Measurements from ENCODE around the gene CXorf49. TPM values are rescaled to one million over a fixed set of nuclear protein-coding genes. Genes with fewer than 3 reads are reported as not detected.

Gene CXorf49
- not detected in 5 replicates for total RNA-seq (2022; extraction: Qiagen RNA extraction)

DNA sequence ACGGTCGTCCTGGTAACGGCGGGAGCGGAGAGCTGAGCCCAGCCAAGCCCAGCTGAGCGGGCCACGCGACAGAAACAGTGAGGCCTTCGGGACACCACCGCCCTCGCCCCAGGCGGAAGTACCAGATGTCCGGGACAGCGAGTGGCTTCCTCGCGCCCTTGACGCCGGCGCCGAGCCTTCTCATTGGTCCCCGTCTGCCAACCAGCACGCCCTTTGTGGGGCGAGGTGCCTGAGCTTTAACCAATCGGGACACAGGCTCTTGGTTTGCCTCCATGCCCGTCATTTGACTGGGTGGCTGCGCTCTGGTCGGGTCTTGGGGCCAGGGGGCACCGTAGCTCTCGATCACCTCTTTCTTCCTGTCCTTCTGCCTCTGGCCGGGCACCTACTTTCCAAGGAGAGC lies at the start of gene CXorf49:
Gene CXorf49 (minus strand): TSS at position 101 of the 400 bp plus-strand sequence. CDS start 134 bp downstream, outside the sequence.

GRCh38 chrX:71763049-71763448 lies 45.0 kb upstream of the CXorf49 start, which contains the start of gene CXorf49B:
TSS of gene CXorf49B (plus strand) at chrX:71763349. CDS start at chrX:71763424, 75 bp downstream.

GRCh38 chrX:71667328-71668247 lies 50.5 kb downstream of the CXorf49 start, which contains the start of gene LOC101059915:
TSS of gene LOC101059915 (plus strand) at chrX:71667546.

Other genes with a start within 250 kb of the CXorf49 start
- gene OGT, start 185.2 kb downstream of the CXorf49 start, total RNA-seq (2022; extraction: Qiagen RNA extraction) = 23.8 to 50.0 TPM (median 36.7 TPM) in 5 replicates
- 1.4 to 2.4 TPM (median 1.9 TPM) in 5 replicates for gene GCNA, start 139.8 kb downstream of the CXorf49 start, total RNA-seq (2022; extraction: Qiagen RNA extraction)
- gene CXCR3, start 99.8 kb downstream of the CXorf49 start, total RNA-seq (2022; extraction: Qiagen RNA extraction) = 0.06 to 0.12 TPM (median 0.10 TPM) in 5 replicates
- gene CXorf49B, start 45.1 kb upstream of the CXorf49 start, total RNA-seq (2022; extraction: Qiagen RNA extraction) = not detected in 5 replicates
- 0.25 to 0.53 TPM (median 0.32 TPM) in 5 replicates for gene NHSL2, start 192.6 kb upstream of the CXorf49 start, total RNA-seq (2022; extraction: Qiagen RNA extraction)